HCT116 (cell line): ENCODE data around the gene FASN. TPM values are rescaled to one million over a fixed set of nuclear protein-coding genes. Genes with fewer than 3 reads are reported as not detected.

Experiments used
- ATAC-seq: fragments of 200-7000 bp; cut with Tn5 transposase; 2 replicates; pipeline ENCODE4 v1.9.1; 2020; ENCODE audit warnings: mild to moderate bottlenecking, moderate library complexity
- BruUV-seq: library from RNA; stranded (reverse); fragments of 400-500 nt; replicated peaks from 2 replicates; lab custom pipeline; 2021; lab: Mats Ljungman, UMichigan
- CTCF ChIA-PET: fragments of 300-600 bp; sonication (Branson Sonifier 250); formaldehyde crosslinking; loops from one replicate; lab custom pipeline; 2021; ENCODE audit warnings: antibody characterized with exemption; lab: Charles Lee
- POLR2A ChIA-PET: fragments of 300-600, 350-600 bp; sonication (Branson Sonifier 250); formaldehyde crosslinking; loops from one replicate; lab custom pipeline; 2021; ENCODE audit warnings: antibody characterized with exemption; lab: Charles Lee
- RAD21 ChIA-PET, 2 experiments: fragments of 300-600 bp; sonication (Branson Sonifier 250); formaldehyde crosslinking; loops; one replicate each; lab custom pipeline; 2023; ENCODE audit warnings: low total read pairs in 2 of 2; ENCODE audit not compliant: uncharacterized antibody in 2 of 2, unreplicated experiment in 2 of 2, low non-redundant PET in 1 of 2; lab: Charles Lee
- DNase-seq: peaks from one replicate; pipeline ENCODE4 v3.0.0-alpha.2; 2010; ENCODE audit warnings: low read depth, low spot score
- H2AFZ ChIP-seq: fragments of 200-600 bp; shearing (Covaris generic), sonication (generic); 2 replicates; pipeline ENCODE4 v1.6.1; 2017; ENCODE audit warnings: low read depth, mixed run types, mixed read lengths, antibody characterized with exemption, low read length; ENCODE audit not compliant: poor library complexity, severe bottlenecking
- H3K27ac ChIP-seq: 2 replicates; pipeline ENCODE4 v1.5.1; 2012; ENCODE audit warnings: low read depth, low read length
- H3K27me3 ChIP-seq: fragments of 200-600 bp; sonication (generic); 2 replicates; pipeline ENCODE4 v1.6.1; 2016; ENCODE audit warnings: mixed run types, low read length, mixed read lengths; ENCODE audit not compliant: insufficient read depth
- H3K36me3 ChIP-seq, 2 experiments: fragments of 200-500 bp in 1 of 2; fragments of 200-600 bp in 1 of 2; sonication (Bioruptor generic) in 1 of 2; sonication (generic) in 1 of 2; 2 replicates each; pipeline versions ENCODE4 v1.5.1 to v1.6.1; 2014 to 2016; ENCODE audit warnings: low read length in 2 of 2, inconsistent platforms in 1 of 2, mixed read lengths in 1 of 2, mixed run types in 1 of 2; ENCODE audit not compliant: insufficient read depth in 2 of 2, control insufficient read depth in 1 of 2
- H3K4me1 ChIP-seq, 2 experiments: fragments of 200-600 bp in 1 of 2; sonication (generic) in 1 of 2; 2 replicates each; pipeline versions ENCODE4 v1.5.1 to v1.6.1; 2012 to 2017; ENCODE audit warnings: low read length in 2 of 2, inconsistent platforms in 1 of 2, mild to moderate bottlenecking in 1 of 2, mixed read lengths in 1 of 2, mixed run types in 1 of 2, moderate library complexity in 1 of 2; ENCODE audit not compliant: insufficient read depth in 2 of 2, control insufficient read depth in 1 of 2
- H3K4me2 ChIP-seq: fragments of 200-600 bp; sonication (generic); 2 replicates; pipeline ENCODE4 v1.6.1; 2017; ENCODE audit warnings: mixed run types, low read length, mixed read lengths
- H3K4me3 ChIP-seq, 2 experiments: fragments of 200-600 bp in 1 of 2; sonication (generic) in 1 of 2; replicated peaks in 1 of 2; 2 replicates each; pipeline ENCODE4 v1.5.1; 2011 to 2016; ENCODE audit warnings: low read length in 2 of 2, control low read depth in 1 of 2, low read depth in 1 of 2, mild to moderate bottlenecking in 1 of 2, mixed read lengths in 1 of 2, mixed run types in 1 of 2
- H3K79me2 ChIP-seq: fragments of 200-600 bp; sonication (generic); 2 replicates; pipeline ENCODE4 v1.6.1; 2017; ENCODE audit warnings: mild to moderate bottlenecking, mixed run types, low read length, moderate library complexity, mixed read lengths; ENCODE audit not compliant: insufficient read depth
- H3K9ac ChIP-seq: fragments of 200-600 bp; sonication (generic); 2 replicates; pipeline ENCODE4 v1.6.1; 2016; ENCODE audit warnings: low read length, mixed read lengths
- H3K9me2 ChIP-seq: fragments of 200-600 bp; sonication (generic), shearing (Covaris generic); 2 replicates; pipeline ENCODE4 v1.6.1; 2017; ENCODE audit warnings: mixed run types, mild to moderate bottlenecking, moderate library complexity; ENCODE audit not compliant: insufficient read depth
- H3K9me3 ChIP-seq, 2 experiments: fragments of 200-500 bp in 1 of 2; fragments of 200-600 bp in 1 of 2; sonication (Bioruptor generic) in 1 of 2; sonication (generic) in 1 of 2; 2 replicates each; pipeline ENCODE4 v1.6.1; 2014 to 2017; ENCODE audit warnings: low read length in 2 of 2, mixed read lengths in 2 of 2, inconsistent platforms in 1 of 2, low read depth in 1 of 2, mild to moderate bottlenecking in 1 of 2, mixed run types in 1 of 2, moderate library complexity in 1 of 2; ENCODE audit not compliant: control insufficient read depth in 1 of 2, insufficient read depth in 1 of 2
- H4K20me1 ChIP-seq: fragments of 200-600 bp; sonication (generic), shearing (Covaris generic); 2 replicates; pipeline ENCODE4 v1.6.1; 2017; ENCODE audit warnings: mixed run types, mild to moderate bottlenecking, moderate library complexity; ENCODE audit not compliant: insufficient read depth
- CEBPB ChIP-seq: IDR thresholded peaks from 2 replicates; pipeline ENCODE4 v1.6.1; 2012; ENCODE audit warnings: low read depth
- EGR1 ChIP-seq: IDR thresholded peaks from 2 replicates; pipeline ENCODE4 v1.6.1; 2012; ENCODE audit warnings: low read depth
- ELF1 ChIP-seq: IDR thresholded peaks from 2 replicates; pipeline ENCODE4 v1.6.1; 2012; ENCODE audit warnings: low read depth, borderline replicate concordance
- EZH2 ChIP-seq: fragments of 200-600 bp; sonication (generic); IDR thresholded peaks from 2 replicates; pipeline ENCODE4 v1.6.1; 2017; ENCODE audit warnings: antibody characterized with exemption, mixed run types
- EZH2phosphoT487 ChIP-seq: fragments of 200-600 bp; IDR thresholded peaks from 2 replicates; pipeline ENCODE4 v1.6.1; 2018; ENCODE audit warnings: antibody characterized with exemption, borderline replicate concordance
- FOSL1 ChIP-seq: IDR thresholded peaks from 2 replicates; pipeline ENCODE4 v1.6.1; 2012; ENCODE audit warnings: low read depth
- JUND ChIP-seq: IDR thresholded peaks from 2 replicates; pipeline ENCODE4 v1.6.1; 2012
- POLR2A ChIP-seq: IDR thresholded peaks from 2 replicates; pipeline ENCODE4 v1.7.0; 2011; ENCODE audit warnings: borderline replicate concordance; ENCODE audit not compliant: insufficient read depth, insufficient read length; ENCODE audit errors: extremely low read depth
- RAD21 ChIP-seq: IDR thresholded peaks from 2 replicates; pipeline ENCODE4 v1.6.1; 2012; ENCODE audit warnings: low read depth, mild to moderate bottlenecking
- SIN3A ChIP-seq: IDR thresholded peaks from 2 replicates; pipeline ENCODE4 v1.6.1; 2012; ENCODE audit warnings: low read depth
- SP1 ChIP-seq: IDR thresholded peaks from 2 replicates; pipeline ENCODE4 v1.6.1; 2012; ENCODE audit warnings: low read depth
- SRF ChIP-seq: IDR thresholded peaks from 2 replicates; pipeline ENCODE4 v1.6.1; 2012; ENCODE audit warnings: low read depth
- TCF7L2 ChIP-seq: IDR thresholded peaks from 2 replicates; pipeline ENCODE4 v1.7.0; 2011; ENCODE audit warnings: borderline replicate concordance, inconsistent platforms; ENCODE audit not compliant: insufficient read depth, insufficient read length; ENCODE audit errors: extremely low read depth
- YY1 ChIP-seq: IDR thresholded peaks from 2 replicates; pipeline ENCODE4 v1.6.1; 2011; ENCODE audit warnings: low read length, low read depth, moderate library complexity, mild to moderate bottlenecking; ENCODE audit not compliant: insufficient replicate concordance; ENCODE audit errors: extremely low read depth
- ZFX ChIP-seq: fragments of 450-650 bp; IDR thresholded peaks from 2 replicates; pipeline ENCODE4 v1.6.1; 2017
- ZNF274 ChIP-seq: fragments of 200-500 bp; sonication (Bioruptor generic); IDR thresholded peaks from 2 replicates; pipeline ENCODE4 v1.6.1; 2014; ENCODE audit warnings: mild to moderate bottlenecking, low read depth, low read length, inconsistent platforms
- intact Hi-C: fragments of 100-400 bp; cut with micrococcal nuclease; formaldehyde crosslinking; loops from 2 replicates; pipeline ENCODE4 v1.10.0; 2022
- total RNA-seq: library from RNA; stranded (reverse); gene quantifications from one replicate; pipeline ENCODE4 v1.2.1, GENCODE V29; 2021; ENCODE audit not compliant: unreplicated experiment
- TF ChIP-seq, protein P1 (sequence below): IDR thresholded peaks from 2 replicates; pipeline ENCODE4 v1.6.1; 2012
- TF ChIP-seq, protein P2 (sequence below): IDR thresholded peaks from 2 replicates; pipeline ENCODE4 v1.6.1; 2011; ENCODE audit warnings: mild to moderate bottlenecking, low read length, moderate library complexity; ENCODE audit not compliant: insufficient replicate concordance; ENCODE audit errors: extremely low read depth
- TF ChIP-seq, protein P3 (sequence below): IDR thresholded peaks from 2 replicates; pipeline ENCODE4 v1.6.1; 2012; ENCODE audit warnings: low read depth
- TF ChIP-seq, protein P4 (sequence below), 3 experiments: fragments of 200-600 bp in 1 of 3; sonication (generic) in 1 of 3; IDR thresholded peaks in 2 of 3; conservative IDR thresholded peaks in 1 of 3; 2 replicates each; pipeline ENCODE4 v1.5.1; 2012 to 2017; ENCODE audit warnings: low read depth in 2 of 3, low read length in 2 of 3, antibody characterized with exemption in 1 of 3, borderline replicate concordance in 1 of 3, control low read depth in 1 of 3, mild to moderate bottlenecking in 1 of 3, mixed read lengths in 1 of 3, mixed run types in 1 of 3, moderate library complexity in 1 of 3; ENCODE audit not compliant: insufficient read depth in 1 of 3

Gene FASN
- total RNA-seq, 1 experiment from 2014 or later, result 754 TPM

- Histone ChIP-seq H3K4me2 (peak overlapping the region; percentile 93), H3K79me2 (peaks cover 11% of the 10 kb centered on the region; the same call in 1 of the 2 replicates), H3K27ac (peak overlapping the region; percentile 94), H3K9me3 (no peaks in the 10 kb centered on the region), H4K20me1 (no peaks in the 10 kb centered on the region), H3K4me3 (peak overlapping the region; percentile 68 to 70), H3K36me3 (peaks cover 0 to 18% of the 10 kb centered on the region in 2 experiments; a peak in 1 of 4 replicates), H3K4me1 (peaks cover 38 to 53% of the 10 kb centered on the region in 2 experiments), H3K27me3 (no peaks in the 10 kb centered on the region), H3K9ac (peak overlapping the region; percentile 78), H3K9me2 (no peaks in the 10 kb centered on the region), H2AFZ (no peak overlapping the region)
- no TSS peak for BruUV-seq
- DNase-seq (no peak), ATAC-seq (no peak)
- intact Hi-C loops, result loop anchor here (5.0 kb wide), 1 partner anchor 37 kb away; no protein-coding TSS in a partner anchor
- TF ChIP-seq EGR1, result no peak
- TF ChIP-seq, protein P1, sequence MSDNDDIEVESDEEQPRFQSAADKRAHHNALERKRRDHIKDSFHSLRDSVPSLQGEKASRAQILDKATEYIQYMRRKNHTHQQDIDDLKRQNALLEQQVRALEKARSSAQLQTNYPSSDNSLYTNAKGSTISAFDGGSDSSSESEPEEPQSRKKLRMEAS, result no peak
- TF ChIP-seq RAD21, result no peak
- TF ChIP-seq, protein P2, sequence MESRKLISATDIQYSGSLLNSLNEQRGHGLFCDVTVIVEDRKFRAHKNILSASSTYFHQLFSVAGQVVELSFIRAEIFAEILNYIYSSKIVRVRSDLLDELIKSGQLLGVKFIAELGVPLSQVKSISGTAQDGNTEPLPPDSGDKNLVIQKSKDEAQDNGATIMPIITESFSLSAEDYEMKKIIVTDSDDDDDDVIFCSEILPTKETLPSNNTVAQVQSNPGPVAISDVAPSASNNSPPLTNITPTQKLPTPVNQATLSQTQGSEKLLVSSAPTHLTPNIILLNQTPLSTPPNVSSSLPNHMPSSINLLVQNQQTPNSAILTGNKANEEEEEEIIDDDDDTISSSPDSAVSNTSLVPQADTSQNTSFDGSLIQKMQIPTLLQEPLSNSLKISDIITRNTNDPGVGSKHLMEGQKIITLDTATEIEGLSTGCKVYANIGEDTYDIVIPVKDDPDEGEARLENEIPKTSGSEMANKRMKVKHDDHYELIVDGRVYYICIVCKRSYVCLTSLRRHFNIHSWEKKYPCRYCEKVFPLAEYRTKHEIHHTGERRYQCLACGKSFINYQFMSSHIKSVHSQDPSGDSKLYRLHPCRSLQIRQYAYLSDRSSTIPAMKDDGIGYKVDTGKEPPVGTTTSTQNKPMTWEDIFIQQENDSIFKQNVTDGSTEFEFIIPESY, result no peak
- no peak for TF ChIP-seq EZH2
- TF ChIP-seq CEBPB, result no peak
- no peak for TF ChIP-seq SRF
- TF ChIP-seq EZH2phosphoT487, result no peak
- TF ChIP-seq FOSL1, result no peak
- TF ChIP-seq SIN3A, result no peak
- TF ChIP-seq, protein P3, sequence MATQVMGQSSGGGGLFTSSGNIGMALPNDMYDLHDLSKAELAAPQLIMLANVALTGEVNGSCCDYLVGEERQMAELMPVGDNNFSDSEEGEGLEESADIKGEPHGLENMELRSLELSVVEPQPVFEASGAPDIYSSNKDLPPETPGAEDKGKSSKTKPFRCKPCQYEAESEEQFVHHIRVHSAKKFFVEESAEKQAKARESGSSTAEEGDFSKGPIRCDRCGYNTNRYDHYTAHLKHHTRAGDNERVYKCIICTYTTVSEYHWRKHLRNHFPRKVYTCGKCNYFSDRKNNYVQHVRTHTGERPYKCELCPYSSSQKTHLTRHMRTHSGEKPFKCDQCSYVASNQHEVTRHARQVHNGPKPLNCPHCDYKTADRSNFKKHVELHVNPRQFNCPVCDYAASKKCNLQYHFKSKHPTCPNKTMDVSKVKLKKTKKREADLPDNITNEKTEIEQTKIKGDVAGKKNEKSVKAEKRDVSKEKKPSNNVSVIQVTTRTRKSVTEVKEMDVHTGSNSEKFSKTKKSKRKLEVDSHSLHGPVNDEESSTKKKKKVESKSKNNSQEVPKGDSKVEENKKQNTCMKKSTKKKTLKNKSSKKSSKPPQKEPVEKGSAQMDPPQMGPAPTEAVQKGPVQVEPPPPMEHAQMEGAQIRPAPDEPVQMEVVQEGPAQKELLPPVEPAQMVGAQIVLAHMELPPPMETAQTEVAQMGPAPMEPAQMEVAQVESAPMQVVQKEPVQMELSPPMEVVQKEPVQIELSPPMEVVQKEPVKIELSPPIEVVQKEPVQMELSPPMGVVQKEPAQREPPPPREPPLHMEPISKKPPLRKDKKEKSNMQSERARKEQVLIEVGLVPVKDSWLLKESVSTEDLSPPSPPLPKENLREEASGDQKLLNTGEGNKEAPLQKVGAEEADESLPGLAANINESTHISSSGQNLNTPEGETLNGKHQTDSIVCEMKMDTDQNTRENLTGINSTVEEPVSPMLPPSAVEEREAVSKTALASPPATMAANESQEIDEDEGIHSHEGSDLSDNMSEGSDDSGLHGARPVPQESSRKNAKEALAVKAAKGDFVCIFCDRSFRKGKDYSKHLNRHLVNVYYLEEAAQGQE, result no peak
- TF ChIP-seq POLR2A, result no peak
- no peak for TF ChIP-seq TCF7L2
- no peak for TF ChIP-seq YY1
- TF ChIP-seq ELF1, result no peak
- TF ChIP-seq, protein P4, sequence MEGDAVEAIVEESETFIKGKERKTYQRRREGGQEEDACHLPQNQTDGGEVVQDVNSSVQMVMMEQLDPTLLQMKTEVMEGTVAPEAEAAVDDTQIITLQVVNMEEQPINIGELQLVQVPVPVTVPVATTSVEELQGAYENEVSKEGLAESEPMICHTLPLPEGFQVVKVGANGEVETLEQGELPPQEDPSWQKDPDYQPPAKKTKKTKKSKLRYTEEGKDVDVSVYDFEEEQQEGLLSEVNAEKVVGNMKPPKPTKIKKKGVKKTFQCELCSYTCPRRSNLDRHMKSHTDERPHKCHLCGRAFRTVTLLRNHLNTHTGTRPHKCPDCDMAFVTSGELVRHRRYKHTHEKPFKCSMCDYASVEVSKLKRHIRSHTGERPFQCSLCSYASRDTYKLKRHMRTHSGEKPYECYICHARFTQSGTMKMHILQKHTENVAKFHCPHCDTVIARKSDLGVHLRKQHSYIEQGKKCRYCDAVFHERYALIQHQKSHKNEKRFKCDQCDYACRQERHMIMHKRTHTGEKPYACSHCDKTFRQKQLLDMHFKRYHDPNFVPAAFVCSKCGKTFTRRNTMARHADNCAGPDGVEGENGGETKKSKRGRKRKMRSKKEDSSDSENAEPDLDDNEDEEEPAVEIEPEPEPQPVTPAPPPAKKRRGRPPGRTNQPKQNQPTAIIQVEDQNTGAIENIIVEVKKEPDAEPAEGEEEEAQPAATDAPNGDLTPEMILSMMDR (IDR thresholded peaks at IDR 0.05 in 2 of 3, conservative IDR thresholded peaks at IDR 0.05 in 1 of 3; ENCODE audit: borderline replicate concordance in 1 of 3, insufficient read depth in 1 of 3, low read depth in 2 of 3, low read length in 2 of 3), result no peak
- no peak for TF ChIP-seq JUND
- TF ChIP-seq SP1, result no peak
- no peak for TF ChIP-seq ZFX
- no peak for TF ChIP-seq ZNF274
- ChIA-PET POLR2A (no interaction called here), RAD21 (interaction anchor here in 1 of 2 experiments (1.1 kb wide), 1 partner anchor 48 kb away, joined by 3 read pairs; no protein-coding TSS in a partner anchor), CTCF (interaction anchor here (0.6 to 1.8 kb wide), 2 partner anchors 39 to 74 kb away, joined by 3 to 15 read pairs; partner anchors contain the start of gene RAC3)
These were observed 6.9 kb upstream of the FASN start for GRCh38 chr17:82104797-82105416.
